GM21786 (cell line): ENCODE measurements around the gene EEF1AKMT3.
A peak's percentile ranks its signal among the peaks of the same experiment; 100 is the strongest.
"Not testable (repeated sequence)": the region's sequence is repeated elsewhere in the genome, so short reads cannot be mapped to it uniquely, and the experiment has no call there.

Experiments used
- ATAC-seq: cut with Tn5 transposase; IDR thresholded peaks from one replicate; pipeline ENCODE4 v1.9.1; 2021; ENCODE audit not compliant: unreplicated experiment

The EEF1AKMT3 gene

GRCh38 chr12:57764662-57765002, 7.8 kb upstream of the EEF1AKMT3 start:
- peak; percentile 8 for ATAC-seq

GRCh38 chr12:57765003-57765697, 7.3 kb upstream of the EEF1AKMT3 start:
- ATAC-seq = peak; percentile 50

- ATAC-seq = no peak
Measured at GRCh38 chr12:57765698-57766463, 6.5 kb upstream of the EEF1AKMT3 start.

DNA sequence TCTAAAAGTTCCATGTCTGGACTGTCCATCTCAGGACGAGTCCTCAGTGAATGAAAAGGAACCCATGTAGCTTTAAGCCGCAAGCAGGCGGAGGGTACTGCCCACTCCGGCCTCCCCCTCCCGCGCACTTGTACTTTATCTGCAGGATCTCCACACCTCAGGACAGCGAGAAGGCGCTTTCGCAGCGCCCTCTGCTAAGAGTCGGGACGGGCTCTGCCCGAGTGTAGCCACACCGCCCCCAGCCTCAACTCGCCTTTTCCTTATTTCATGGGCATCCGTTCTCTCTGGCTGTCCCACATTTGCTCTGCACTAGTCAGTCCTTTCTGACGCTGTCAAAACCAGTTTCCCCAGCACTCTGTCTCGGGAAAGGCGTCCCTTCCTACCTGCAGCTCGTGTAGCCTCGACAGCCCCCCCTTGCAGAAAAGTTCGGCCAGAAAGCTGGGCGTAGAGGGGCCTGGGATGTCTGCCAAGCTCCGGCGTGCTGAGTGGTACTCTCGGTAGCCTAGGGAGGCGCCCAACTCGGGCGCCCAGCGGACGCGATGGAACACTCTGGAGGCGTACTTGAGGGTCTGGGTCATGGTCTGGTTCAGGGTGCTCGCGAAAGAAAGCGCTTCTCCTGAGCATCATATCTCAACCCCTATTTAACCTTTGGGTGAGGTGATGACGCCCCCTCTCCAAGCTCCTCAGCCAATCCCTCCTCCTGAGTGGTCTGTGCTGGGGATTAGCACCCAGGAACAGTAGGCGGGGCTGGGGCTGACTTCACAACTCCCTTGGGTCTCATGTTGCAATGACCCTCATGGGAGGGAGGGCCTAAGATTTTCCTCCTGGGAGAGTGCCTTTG, 5.7 kb upstream of the EEF1AKMT3 start, which contains the start of gene CYP27B1:
CYP27B1 (minus strand) TSS at position 615 of the 841 bp plus-strand sequence; CDS start at position 578, 37 bp downstream.
- ATAC-seq = no peak

GRCh38 chr12:57767305-57767698, 5.1 kb upstream of the EEF1AKMT3 start:
- ATAC-seq = no peak

DNA sequence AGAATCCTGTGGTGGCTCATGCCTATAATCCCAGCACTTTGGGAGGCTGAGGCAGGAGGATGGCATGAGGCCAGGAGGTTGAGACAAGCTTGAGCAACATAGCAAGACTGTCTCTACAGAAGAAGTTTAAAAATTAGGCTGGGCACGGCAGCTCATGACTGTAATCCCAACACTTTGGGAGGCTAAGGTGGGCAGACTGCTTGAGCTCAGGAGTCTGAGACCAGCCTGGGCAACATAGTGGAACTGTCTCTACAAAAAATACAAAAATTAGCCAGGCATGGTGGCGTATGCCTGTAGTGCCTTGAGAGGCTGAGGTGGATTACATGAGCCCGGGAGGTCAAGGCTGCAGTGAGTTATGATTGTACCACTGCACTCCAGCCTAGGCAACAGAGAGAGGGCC, 4.5 kb upstream of the EEF1AKMT3 start:
- no peak for ATAC-seq

DNA sequence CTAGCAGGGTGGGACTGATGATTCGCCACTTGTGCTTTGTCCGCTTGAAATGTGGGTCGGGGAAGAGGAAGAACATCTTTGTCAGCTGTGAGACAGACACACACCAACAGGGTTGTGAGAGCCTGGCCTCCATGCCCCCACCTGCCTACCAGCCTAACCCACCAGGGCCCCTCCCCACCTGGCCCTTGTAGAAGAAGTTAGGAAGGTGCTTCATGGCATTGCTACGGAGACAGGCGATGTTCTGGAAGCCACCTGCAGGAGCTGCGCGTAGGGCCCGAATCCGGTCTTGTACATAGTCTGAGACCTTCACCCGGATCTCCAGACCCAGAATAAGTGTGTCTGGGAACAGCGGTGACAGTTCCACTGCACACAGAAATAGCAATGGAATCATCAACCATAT, 2.8 kb upstream of the EEF1AKMT3 start:
- ATAC-seq = no peak

GRCh38 chr12:57770734-57771133, 1.7 kb upstream of the EEF1AKMT3 start:
- ATAC-seq = no peak

DNA sequence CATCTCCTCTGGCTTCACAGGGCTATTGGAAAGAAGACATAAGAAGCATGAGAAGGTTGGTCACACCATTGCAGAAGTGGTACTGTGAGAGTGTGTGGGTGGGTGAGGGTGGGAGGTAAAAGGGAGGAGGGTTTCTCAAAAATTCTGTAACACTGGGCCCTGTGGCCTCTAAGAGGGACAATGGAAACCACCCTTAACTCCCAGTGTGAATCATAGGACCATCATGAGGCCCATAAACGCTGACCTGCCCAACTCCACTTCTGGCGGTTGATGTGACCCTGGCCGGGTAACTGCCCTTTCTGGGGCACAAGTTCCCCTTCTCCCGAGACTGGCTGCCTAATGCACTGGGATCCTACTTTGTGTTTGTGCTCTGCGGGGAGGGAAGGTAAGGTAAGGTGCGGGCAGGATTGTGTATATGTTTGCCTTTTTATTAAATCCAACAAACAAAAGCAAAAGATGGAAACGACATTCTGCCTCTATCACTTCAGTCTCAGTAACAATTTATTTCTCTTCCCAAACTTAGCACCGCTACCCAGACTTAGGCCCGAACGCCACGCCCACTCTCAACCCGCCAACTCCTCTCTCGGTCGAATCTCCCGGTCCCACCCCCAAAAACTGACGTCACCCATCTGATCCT, 1.1 kb upstream of the EEF1AKMT3 start:
- peak; percentile 75 for ATAC-seq

DNA sequence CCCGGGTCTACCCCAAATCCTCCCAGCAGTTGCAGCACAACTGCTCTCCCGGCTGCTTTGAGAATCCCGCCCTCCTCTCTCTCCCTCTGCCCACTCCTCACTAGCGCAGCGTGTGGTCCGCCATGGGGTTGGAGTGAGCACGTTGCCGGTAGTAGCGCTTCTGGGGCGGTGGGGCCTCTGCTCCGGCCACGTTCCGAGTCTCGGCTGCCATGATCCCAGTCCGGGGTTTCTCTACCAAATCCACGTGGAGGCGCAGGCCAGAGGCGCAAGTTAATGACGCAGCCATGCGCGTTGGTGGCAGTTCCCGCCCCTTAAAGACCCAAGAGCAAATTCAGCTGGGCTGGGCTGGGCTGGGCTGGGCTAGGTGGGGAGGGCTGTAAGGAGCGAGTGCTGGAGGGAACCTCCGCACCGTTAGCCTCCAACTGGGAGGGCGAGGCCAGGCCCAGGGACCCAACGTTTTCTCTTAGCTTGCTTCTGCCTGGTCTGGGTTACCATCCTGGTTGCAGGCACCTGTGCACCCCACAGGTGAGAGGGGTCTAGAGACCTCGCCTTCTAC, 463 bp upstream of the EEF1AKMT3 start, which contains the start of gene METTL1:
METTL1 (minus strand) TSS at position 233 of the 556 bp plus-strand sequence; CDS start at position 211, 22 bp downstream.
- peak; percentile 81 for ATAC-seq

DNA sequence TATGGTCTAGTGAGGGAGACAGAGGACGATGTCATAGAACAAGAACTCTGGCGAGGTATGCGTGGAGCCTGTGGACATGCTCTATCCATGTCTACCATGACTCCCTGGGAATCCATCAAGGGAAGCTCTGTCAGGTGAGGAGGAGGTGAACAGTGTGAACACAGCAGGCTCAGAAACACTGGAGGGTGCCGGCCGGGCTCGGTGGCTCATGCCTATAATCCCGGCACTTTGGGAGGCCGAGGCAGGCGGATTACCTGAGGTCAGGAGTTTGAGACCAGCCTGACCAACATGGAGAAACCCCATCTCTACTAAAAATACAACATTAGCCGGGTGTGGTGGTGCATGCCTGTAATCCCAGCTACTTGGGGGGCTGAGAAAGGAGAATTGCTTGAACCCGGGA, 2.2 kb downstream of the EEF1AKMT3 start:
- ATAC-seq = not testable (repeated sequence)

- no peak for ATAC-seq
Measured at GRCh38 chr12:57775044-57775443, 2.6 kb downstream of the EEF1AKMT3 start.

- no peak for ATAC-seq
Measured at GRCh38 chr12:57775563-57776246, 3.3 kb downstream of the EEF1AKMT3 start.

- no peak for ATAC-seq
Measured at GRCh38 chr12:57776247-57776587, 3.8 kb downstream of the EEF1AKMT3 start.

- ATAC-seq = no peak
Measured at GRCh38 chr12:57777367-57777766, 5.0 kb downstream of the EEF1AKMT3 start.

GRCh38 chr12:57777911-57778310, 5.5 kb downstream of the EEF1AKMT3 start:
- ATAC-seq = no peak

DNA sequence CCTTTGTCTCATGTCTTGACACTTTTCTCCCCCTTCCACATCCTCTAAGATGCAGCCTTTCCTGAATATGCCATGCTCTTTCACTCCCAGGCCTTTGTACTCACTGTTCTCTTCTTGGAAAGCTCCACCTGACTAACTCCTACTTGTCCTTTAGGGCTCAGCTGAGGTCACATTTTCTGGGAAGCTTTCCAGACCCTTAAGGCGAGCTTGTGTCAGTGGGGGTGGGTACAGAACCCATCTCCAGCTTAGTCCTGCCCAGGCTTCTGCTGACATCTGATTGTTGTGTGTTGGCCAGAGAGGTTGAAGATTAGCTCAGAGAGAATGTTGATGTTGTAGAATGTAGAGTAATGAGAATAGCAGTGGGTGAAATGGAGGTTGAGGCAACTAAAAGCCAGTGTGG, 7.3 kb downstream of the EEF1AKMT3 start:
- no peak for ATAC-seq

DNA sequence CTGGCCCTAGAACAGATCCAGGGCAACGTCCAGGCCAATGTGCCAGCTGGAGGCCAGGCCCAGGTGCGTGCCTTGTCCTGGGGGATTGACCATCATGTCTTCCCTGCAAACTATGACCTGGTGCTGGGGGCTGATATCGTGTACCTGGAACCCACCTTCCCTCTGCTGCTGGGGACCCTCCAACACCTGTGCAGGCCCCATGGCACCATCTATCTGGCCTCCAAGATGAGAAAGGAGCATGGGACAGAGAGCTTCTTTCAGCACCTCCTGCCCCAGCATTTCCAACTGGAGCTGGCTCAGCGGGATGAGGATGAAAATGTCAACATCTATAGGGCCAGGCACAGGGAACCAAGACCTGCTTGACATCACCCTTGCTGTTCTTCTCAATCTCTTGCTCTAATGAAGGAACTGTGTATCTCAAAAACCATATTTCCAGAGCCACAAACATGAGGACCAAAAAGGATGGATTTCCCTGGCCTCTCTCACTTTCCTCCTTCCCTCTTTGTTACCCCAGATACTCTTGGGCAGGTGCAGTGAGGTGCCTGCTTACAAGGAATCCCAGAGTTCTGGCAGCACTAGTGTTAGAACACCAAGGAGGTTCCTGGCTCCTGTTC, 8.0 kb downstream of the EEF1AKMT3 start:
- no peak for ATAC-seq

GRCh38 chr12:57781244-57781643, 8.8 kb downstream of the EEF1AKMT3 start:
- no peak for ATAC-seq

DNA sequence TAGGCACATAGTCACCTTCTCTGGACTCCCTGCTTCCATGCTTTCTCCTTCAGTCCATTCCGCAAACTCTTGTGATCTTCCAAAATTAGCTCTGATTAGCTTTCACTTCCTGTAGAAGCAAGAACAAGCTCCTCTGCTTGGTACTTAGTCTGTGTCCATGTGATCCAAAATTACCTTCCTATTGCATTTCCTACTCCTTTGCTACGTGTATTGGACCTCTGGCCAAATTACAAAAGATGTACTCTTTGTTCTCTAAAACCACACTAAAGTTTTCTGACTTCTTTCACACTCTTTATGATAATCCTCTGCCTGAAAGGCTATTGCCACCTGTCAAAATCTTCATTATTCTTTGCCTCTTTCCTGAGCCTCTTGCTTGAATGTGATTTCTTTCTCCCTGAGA, 9.4 kb downstream of the EEF1AKMT3 start:
- no peak for ATAC-seq
